GM21717 (cell line): ENCODE results near the gene LBHD1.
"Not testable (repeated sequence)": the region's sequence is repeated elsewhere in the genome, so short reads cannot be mapped to it uniquely, and the experiment has no call there.

Experiments
- ATAC-seq: cut with Tn5 transposase; IDR thresholded peaks from one replicate; pipeline ENCODE4 v1.9.1; 2021; ENCODE audit warnings: mild to moderate bottlenecking, moderate library complexity; ENCODE audit not compliant: unreplicated experiment

The LBHD1 gene

GRCh38 chr11:62621567-62622470, 50.2 kb downstream of the LBHD1 start, which contains the start of gene B3GAT3:
Gene B3GAT3, minus strand, starts transcription at chr11:62621986. Its CDS starts 39 bp downstream, at chr11:62621947.
- ATAC-seq, result peak; percentile 83

- ATAC-seq, result no peak
These were observed 51.0 kb downstream of the LBHD1 start for GRCh38 chr11:62621027-62621566.

- ATAC-seq, result not testable (repeated sequence)
These were observed 55.1 kb downstream of the LBHD1 start for GRCh38 chr11:62616957-62617356.

- no peak for ATAC-seq
These were observed 56.5 kb downstream of the LBHD1 start for GRCh38 chr11:62615521-62615920.

GRCh38 chr11:62614275-62614674, 57.8 kb downstream of the LBHD1 start:
- ATAC-seq, result no peak

- no peak for ATAC-seq
These were observed 58.7 kb downstream of the LBHD1 start for GRCh38 chr11:62613291-62613778.
